ENCODE measurements around the gene PNPLA7. TPM values are rescaled to one million over a fixed set of nuclear protein-coding genes. Genes with fewer than 3 reads are reported as not detected.

The PNPLA7 gene
- total and polyA plus RNA-seq, 2 of the 13 experiments (the other 11 are each of a cell fraction or from before 2014, with no cell fraction given) = 0.42 to 1.5 TPM

GRCh38 chr9:137462986-137463930 is 86.9 kb downstream of the PNPLA7 start (continued):
- TF ChIP-seq ZNF343 (CRISPR knock-in tag; IDR thresholded peaks at IDR 0.05) = peak; percentile 37; the same call in 1 of the 2 replicates
- TF ChIP-seq YEATS4 (CRISPR knock-in tag; IDR thresholded peaks at IDR 0.05; ENCODE audit: borderline replicate concordance) = peak; percentile 88; the same call in 1 of the 2 replicates
- TF ChIP-seq ZKSCAN8 (CRISPR knock-in tag; IDR thresholded peaks at IDR 0.05; ENCODE audit: borderline replicate concordance) = no peak
- peak; percentile 25 for TF ChIP-seq XRCC5 (optimal IDR thresholded peaks at IDR 0.05; ENCODE audit: low read length)
- TF ChIP-seq, protein P1, sequence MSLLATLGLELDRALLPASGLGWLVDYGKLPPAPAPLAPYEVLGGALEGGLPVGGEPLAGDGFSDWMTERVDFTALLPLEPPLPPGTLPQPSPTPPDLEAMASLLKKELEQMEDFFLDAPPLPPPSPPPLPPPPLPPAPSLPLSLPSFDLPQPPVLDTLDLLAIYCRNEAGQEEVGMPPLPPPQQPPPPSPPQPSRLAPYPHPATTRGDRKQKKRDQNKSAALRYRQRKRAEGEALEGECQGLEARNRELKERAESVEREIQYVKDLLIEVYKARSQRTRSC (CRISPR knock-in tag; IDR thresholded peaks at IDR 0.05; ENCODE audit: low read depth) = 0 out of 2 replicates have a peak, but pooled peaks have one; percentile 62
- peak; percentile 98 for TF ChIP-seq MED1 (CRISPR knock-in tag; IDR thresholded peaks at IDR 0.05)
- TF ChIP-seq, protein P2, sequence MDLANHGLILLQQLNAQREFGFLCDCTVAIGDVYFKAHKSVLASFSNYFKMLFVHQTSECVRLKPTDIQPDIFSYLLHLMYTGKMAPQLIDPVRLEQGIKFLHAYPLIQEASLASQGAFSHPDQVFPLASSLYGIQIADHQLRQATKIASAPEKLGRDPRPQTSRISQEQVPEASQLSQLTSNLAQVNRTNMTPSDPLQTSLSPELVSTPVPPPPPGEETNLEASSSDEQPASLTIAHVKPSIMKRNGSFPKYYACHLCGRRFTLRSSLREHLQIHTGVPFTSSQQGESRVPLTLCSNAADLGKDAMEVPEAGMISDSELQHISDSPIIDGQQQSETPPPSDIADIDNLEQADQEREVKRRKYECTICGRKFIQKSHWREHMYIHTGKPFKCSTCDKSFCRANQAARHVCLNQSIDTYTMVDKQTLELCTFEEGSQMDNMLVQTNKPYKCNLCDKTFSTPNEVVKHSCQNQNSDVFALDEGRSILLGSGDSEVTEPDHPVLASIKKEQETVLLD (CRISPR knock-in tag; IDR thresholded peaks at IDR 0.05; ENCODE audit: low read depth) = peak; percentile 36; the same call in 1 of the 2 replicates
- TF ChIP-seq CHCHD3 (CRISPR knock-in tag; IDR thresholded peaks at IDR 0.05) = peak; percentile 41; the same call in 1 of the 2 replicates
- TF ChIP-seq SIX1 (CRISPR knock-in tag; IDR thresholded peaks at IDR 0.05; ENCODE audit: borderline replicate concordance) = no peak; the same call in 1 of the 2 replicates
- TF ChIP-seq, protein P3, sequence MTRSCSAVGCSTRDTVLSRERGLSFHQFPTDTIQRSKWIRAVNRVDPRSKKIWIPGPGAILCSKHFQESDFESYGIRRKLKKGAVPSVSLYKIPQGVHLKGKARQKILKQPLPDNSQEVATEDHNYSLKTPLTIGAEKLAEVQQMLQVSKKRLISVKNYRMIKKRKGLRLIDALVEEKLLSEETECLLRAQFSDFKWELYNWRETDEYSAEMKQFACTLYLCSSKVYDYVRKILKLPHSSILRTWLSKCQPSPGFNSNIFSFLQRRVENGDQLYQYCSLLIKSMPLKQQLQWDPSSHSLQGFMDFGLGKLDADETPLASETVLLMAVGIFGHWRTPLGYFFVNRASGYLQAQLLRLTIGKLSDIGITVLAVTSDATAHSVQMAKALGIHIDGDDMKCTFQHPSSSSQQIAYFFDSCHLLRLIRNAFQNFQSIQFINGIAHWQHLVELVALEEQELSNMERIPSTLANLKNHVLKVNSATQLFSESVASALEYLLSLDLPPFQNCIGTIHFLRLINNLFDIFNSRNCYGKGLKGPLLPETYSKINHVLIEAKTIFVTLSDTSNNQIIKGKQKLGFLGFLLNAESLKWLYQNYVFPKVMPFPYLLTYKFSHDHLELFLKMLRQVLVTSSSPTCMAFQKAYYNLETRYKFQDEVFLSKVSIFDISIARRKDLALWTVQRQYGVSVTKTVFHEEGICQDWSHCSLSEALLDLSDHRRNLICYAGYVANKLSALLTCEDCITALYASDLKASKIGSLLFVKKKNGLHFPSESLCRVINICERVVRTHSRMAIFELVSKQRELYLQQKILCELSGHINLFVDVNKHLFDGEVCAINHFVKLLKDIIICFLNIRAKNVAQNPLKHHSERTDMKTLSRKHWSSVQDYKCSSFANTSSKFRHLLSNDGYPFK (CRISPR knock-in tag; IDR thresholded peaks at IDR 0.05; ENCODE audit: borderline replicate concordance) = peak; percentile 34; the same call in 1 of the 2 replicates
- TF ChIP-seq NFAT5 (CRISPR knock-in tag; IDR thresholded peaks at IDR 0.05) = no peak

Measured in HepG2 (cell line).